GM10847 (cell line): ENCODE data around the gene TMEM255B.

Experiments
- POLR2A ChIP-seq: IDR thresholded peaks from 2 replicates; pipeline ENCODE4 v1.6.1; 2011; ENCODE audit not compliant: insufficient read length; ENCODE audit errors: extremely low read depth

TMEM255B gene

DNA sequence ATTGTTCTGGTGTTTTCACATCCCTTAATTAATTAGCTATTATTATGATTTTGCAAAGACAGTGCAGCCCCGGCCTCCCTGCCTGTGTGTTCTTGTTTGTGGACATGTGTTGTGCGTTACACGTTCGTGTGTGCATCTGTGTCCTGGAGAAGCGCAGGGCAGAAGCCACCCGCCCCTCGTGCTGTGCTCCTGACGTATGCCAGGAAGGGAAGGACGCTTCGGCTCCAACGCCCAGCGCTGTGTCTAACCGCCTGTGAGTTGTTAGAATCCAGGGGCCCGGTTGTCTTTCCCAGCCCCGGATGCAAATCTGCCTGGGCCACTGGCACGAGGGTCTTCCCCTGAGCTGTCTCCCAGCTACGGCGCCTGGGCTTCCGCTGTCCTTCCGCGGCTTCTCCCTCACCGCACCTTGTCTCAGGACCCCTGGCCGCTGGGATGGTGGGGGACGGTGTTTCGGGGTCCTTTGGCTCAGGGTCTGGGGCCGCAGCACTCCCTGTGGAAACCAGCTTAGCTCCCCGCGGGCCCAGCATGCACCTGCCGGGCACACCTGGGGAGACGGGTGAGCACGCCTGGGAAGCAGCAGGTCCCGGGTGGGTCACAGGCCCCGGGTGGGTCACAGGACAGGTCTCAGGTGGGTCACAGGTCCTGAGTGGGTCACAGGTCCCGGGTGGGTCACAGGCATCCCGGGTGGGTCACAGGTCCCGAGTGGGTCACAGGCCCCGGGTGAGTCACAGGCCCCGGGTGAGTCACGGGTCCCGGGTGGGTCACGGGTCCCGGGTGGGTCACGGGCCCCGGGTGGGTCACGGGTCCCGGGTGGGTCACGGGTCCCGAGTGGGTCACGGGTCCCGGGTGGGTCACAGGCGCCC is 53.4 kb downstream of the TMEM255B start:
- no peak for TF ChIP-seq POLR2A

DNA sequence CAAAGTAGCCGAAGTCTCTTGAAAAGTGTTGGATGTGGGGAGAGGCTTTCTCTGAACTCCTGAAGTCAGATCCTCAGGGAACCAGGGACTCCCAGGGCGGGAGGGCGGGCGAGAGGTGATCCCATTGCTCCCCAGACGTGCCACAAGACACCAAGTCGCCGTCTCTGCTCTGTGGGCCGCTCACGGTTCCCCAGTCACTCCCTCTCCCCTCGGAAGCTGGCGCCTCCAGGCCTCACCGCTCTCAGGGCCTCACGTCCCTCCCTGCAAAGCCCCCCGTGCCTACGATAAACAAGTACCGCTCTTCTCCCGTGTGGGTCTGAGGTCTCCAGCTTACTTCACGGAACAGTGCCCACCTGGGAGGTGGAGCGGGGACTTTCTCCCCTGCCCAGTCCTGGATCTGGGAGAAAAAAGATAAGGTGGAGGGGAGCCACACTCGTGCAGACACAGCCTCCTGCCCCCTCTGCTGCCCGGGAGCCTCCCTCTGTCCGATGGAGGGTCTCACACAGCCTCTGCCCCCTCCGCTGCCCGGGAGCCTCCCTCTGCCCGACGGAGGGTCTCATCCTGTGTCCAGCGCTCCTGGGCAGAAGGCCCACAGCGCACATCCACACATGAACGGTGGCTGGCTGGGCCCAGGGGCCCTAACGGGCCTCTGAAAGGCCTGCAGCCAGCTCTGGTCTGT is 54.2 kb downstream of the TMEM255B start:
- no peak for TF ChIP-seq POLR2A

- no peak for TF ChIP-seq POLR2A
Measured at GRCh38 chr13:113813749-113814434, 54.9 kb downstream of the TMEM255B start.

DNA sequence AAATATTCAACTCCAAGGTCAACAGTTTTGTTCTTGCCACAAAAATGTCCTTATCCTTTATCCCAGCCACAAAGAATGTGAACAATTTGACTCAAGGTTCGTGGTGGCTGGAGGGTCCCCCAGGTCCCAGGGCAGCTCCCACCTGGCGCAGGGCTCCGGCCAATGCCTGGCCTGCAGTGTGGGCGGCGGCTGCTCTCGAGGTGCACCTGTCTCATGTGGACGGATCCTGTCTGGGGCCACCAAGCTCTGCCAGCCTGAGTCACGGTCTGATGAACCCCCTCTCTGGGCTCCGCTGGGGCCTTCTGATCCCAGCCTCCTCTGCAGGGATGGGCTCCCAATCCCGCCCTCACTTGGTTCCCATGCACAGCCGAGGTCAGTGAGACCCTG is 55.4 kb downstream of the TMEM255B start:
- no peak for TF ChIP-seq POLR2A

GRCh38 chr13:113815151-113816058 is 56.4 kb downstream of the TMEM255B start:
- TF ChIP-seq POLR2A, result no peak

DNA sequence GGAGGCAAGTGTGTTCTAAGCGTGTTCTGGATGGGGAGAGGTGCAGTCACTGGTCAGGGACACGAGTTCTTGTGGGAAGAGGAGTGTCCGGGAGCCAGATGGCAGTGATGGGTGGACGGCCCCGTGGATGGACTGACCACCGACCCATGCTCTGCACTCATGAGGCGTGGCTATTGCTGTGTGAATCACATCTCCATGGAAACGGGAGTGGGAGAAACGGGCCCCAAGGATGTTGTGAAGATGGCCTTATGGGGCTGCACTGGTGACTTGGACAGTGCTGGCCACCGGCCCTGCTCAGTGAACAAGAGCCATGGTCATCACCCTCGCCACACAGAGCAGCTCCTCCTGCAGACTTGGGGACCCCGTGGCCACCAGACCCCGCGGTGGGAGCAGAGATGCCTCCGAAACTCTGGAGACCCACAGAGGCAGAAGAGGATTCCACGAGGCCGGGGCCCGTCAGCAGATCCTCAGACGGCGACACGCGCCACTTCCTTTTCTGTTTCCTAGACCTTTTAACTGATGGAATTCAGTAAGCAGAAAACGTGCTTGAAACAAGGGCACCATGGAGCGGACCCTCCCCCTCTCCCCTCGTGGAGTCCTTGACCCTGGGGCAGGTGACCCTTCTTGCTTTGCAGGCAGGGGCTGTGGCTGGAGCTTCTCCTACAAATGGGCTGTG is 57.4 kb downstream of the TMEM255B start:
- TF ChIP-seq POLR2A, result no peak

- no peak for TF ChIP-seq POLR2A
Measured at GRCh38 chr13:113816946-113817859, 58.2 kb downstream of the TMEM255B start.

DNA sequence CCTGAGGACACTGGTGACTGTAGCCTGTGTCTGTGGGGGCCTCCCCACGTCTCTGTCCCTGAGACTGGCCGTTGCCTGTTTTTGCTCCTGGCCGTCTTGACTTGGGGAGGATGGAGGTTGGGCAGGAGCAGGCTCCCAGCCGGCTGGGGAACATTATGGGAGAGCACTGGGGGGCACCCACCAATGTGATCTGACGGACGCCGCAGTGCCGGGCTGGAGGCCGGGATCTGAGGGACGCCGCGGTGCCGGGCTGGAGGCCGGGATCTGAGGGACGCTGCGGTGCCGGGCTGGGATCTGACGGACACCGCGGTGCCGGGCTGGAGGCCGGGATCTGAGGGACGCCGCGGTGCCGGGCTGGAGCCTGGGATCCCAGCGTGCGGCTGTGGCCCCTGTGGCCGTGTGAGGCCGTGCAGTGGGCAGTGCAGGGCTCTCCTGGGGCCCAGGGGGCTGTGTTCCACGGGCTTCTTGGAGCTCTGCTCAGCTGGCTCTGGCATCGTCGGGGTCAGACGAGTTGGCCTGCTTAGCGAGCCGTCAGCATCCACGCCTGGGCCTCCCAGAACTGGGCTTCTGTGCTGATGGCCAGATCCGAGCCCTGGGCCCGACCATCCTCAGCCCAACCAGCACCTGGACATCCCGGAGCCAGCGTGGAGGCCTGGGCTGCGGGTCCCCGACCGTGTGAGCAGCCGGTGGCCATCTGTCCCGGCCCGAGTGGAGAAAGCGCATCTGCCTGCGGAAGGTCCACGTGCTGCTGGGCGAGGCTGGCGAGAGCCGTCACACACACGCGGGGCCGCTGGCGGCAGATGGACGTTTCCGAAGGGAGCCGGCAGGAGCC is 59.0 kb downstream of the TMEM255B start:
- TF ChIP-seq POLR2A, result no peak

- no peak for TF ChIP-seq POLR2A
Measured at GRCh38 chr13:113818700-113819295, 59.8 kb downstream of the TMEM255B start.

DNA sequence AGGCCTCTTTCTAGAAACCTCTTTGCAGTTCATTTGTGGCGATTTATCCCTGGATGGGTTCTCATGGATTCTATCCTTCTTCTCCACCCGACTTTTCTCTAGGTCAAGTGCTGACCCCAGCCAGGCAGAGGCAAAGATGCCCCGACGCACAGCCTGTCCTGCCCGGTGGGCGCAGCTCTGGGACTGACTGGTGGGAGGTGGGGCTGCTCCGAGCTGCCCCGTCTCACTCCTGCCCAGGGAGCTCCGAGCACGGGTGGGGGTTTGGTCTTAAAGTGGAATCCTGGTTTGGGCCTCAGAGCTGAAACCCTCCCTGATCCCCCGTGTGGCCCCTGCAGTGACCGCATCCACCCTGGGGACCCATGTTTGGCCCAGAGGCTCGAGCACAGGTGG is 60.3 kb downstream of the TMEM255B start:
- no peak for TF ChIP-seq POLR2A

GRCh38 chr13:113819731-113820715 is 61.0 kb downstream of the TMEM255B start:
- TF ChIP-seq POLR2A, result no peak
